ENCODE results near the gene COPRS.

The COPRS gene

GRCh38 chr17:31807846-31808245, 51.2 kb downstream of the COPRS start:
- no peak for DNase-seq (ENCODE audit: low read depth)

GRCh38 chr17:31806921-31807320, 52.1 kb downstream of the COPRS start:
- DNase-seq (ENCODE audit: low read depth) = no peak

- no peak for DNase-seq (ENCODE audit: low read depth)
These were observed 55.4 kb downstream of the COPRS start for GRCh38 chr17:31803494-31804213.

- DNase-seq (ENCODE audit: low read depth) = no peak
These were observed 56.5 kb downstream of the COPRS start for GRCh38 chr17:31802502-31802901.
